ENCODE results near the gene LEFTY1.
"Not testable (repeated sequence)": the region's sequence is repeated elsewhere in the genome, so short reads cannot be mapped to it uniquely, and the experiment has no call there.

LEFTY1 gene

DNA sequence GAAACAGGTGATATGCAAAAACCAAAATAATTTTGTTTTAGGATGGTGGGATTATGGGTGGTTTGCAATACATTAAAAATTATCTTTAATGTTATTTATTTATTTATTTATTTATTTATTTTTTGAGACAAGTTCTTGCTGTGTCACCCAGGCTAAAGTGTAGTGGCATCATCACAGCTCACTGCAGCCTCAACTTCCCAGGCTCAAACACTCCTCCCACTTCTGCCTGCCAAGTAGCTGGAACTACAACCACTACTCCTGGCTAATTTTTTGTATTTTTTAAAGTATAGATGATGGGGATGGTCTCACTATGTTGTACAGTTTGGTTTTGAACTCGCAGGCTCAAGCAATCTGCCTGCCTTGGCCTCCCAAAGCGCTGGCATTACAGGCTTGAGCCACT, 41.6 kb upstream of the LEFTY1 start:
- Histone ChIP-seq H3K4me3 (ENCODE audit: low read length) (no peak overlapping the region), H3F3A (ENCODE audit: control insufficient read depth, insufficient read depth) (no peaks in the 10 kb centered on the region), H3K36me3 (ENCODE audit: control insufficient read depth, low read length) (no peaks in the 10 kb centered on the region), H3K4me1 (ENCODE audit: control insufficient read depth, low read length) (peaks cover 4% of the 10 kb centered on the region; the same call in 1 of the 2 replicates), H3K79me2 (ENCODE audit: control insufficient read depth, low read length) (no peaks in the 10 kb centered on the region), H4K20me1 (ENCODE audit: control insufficient read depth, insufficient read depth, low read depth, low read length) (no peaks in the 10 kb centered on the region), H3K4me2 (ENCODE audit: low read length) (no peak overlapping the region), H3K27ac (ENCODE audit: low read depth, low read length) (no peak overlapping the region), H3K27me3 (ENCODE audit: control insufficient read depth, low read length) (no peaks in the 10 kb centered on the region), H3K9me3 (ENCODE audit: control insufficient read depth, insufficient read depth, low read length) (no peaks in the 10 kb centered on the region), H3K9me2 (replicated peaks; ENCODE audit: control insufficient read depth, low read length) (no peaks in the 10 kb centered on the region)
- TF ChIP-seq CTCF (IDR thresholded peaks at IDR 0.05; ENCODE audit: low read depth, low read length, poor library complexity, severe bottlenecking) (no peak), EZH2phosphoT487 (IDR thresholded peaks at IDR 0.05; ENCODE audit: borderline replicate concordance, low read length) (no peak)

DNA sequence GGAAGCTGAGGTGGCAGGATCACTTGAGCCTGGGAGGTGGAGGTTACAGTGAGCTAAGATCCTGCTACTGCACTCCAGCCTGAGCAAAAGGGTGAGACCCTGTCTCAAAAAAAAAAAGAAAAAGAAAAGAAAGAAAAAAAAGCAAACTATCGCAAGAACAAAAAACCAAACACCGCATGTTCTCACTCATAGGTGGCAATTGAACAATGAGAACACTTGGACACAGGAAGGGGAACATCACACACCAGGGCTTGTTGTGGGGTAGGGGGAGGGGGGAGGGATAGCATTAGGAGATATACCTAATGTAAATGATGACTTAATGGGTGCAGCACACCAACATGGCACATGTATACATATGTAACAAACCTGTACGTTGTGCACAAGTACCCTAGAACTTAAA, 40.5 kb upstream of the LEFTY1 start:
- not testable (repeated sequence) for H3K9me3 ChIP-seq (ENCODE audit: control insufficient read depth, insufficient read depth, low read length); H3K9me2 ChIP-seq (replicated peaks; ENCODE audit: control insufficient read depth, low read length); H3K36me3 ChIP-seq (ENCODE audit: control insufficient read depth, low read length); H3K4me3 ChIP-seq (ENCODE audit: low read length); H3K79me2 ChIP-seq (ENCODE audit: control insufficient read depth, low read length); H3K27ac ChIP-seq (ENCODE audit: low read depth, low read length); H3K4me2 ChIP-seq (ENCODE audit: low read length); H3F3A ChIP-seq (ENCODE audit: control insufficient read depth, insufficient read depth); H3K27me3 ChIP-seq (ENCODE audit: control insufficient read depth, low read length); H4K20me1 ChIP-seq (ENCODE audit: control insufficient read depth, insufficient read depth, low read depth, low read length)
- H3K4me1 ChIP-seq (ENCODE audit: control insufficient read depth, low read length) = peaks cover 11% of the 10 kb centered on the region

DNA sequence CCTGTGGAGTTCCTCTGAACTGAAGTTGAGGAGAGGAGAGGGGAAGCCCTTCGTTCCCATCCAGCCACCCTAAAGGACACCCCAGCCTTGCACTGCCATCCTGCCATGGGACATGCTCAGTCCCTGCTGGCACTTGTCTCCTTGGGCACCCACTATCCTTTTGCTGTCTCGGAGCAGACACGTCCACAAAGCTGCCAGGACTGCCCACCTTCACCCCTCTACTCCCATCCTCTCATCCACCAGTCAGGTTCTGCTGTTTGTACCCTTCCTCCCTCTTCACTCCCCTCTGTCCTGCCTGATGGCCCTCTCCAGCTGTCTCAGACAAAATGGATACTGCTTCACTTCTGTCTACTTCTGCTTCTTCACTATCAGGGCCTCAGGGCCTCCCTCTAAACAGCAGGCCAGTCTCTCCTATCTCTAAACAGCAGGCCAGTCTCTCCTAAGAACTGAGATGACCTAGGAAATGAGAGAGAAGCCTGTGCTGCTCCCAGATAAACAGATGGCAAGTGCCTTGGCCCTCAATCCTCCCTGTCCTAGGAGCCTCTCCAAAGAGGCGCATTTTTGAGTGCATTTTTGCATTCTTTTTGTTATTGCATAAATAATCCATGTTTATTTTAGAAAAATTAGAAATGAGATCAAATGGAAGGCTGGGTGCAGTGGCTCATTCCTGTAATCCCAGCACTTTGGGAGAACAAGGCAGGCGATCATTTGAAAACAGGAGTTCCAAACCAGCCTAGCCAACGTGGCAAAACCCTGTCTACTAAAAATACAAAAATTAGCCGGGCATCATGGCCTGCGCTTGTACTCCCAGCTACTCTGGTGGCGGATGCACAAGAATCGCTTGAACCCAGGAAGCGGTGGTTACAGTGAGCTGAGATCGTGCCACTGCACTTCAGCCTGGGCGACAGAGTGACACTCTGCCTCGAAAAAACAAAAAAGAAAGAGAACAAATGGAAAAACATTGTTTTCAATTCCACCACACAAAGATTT, 39.5 kb upstream of the LEFTY1 start:
- Histone ChIP-seq H3F3A (ENCODE audit: control insufficient read depth, insufficient read depth) (no peaks in the 10 kb centered on the region), H3K4me3 (ENCODE audit: low read length) (no peak overlapping the region), H3K27me3 (ENCODE audit: control insufficient read depth, low read length) (no peaks in the 10 kb centered on the region), H3K4me2 (ENCODE audit: low read length) (no peak overlapping the region), H3K27ac (ENCODE audit: low read depth, low read length) (no peak overlapping the region), H4K20me1 (ENCODE audit: control insufficient read depth, insufficient read depth, low read depth, low read length) (no peaks in the 10 kb centered on the region), H3K9me3 (ENCODE audit: control insufficient read depth, insufficient read depth, low read length) (no peaks in the 10 kb centered on the region), H3K79me2 (ENCODE audit: control insufficient read depth, low read length) (peaks cover 8% of the 10 kb centered on the region), H3K9me2 (replicated peaks; ENCODE audit: control insufficient read depth, low read length) (no peaks in the 10 kb centered on the region), H3K36me3 (ENCODE audit: control insufficient read depth, low read length) (peaks cover 4% of the 10 kb centered on the region), H3K4me1 (ENCODE audit: control insufficient read depth, low read length) (peaks cover 11% of the 10 kb centered on the region)
- TF ChIP-seq EZH2phosphoT487 (IDR thresholded peaks at IDR 0.05; ENCODE audit: borderline replicate concordance, low read length) (no peak), CTCF (IDR thresholded peaks at IDR 0.05; ENCODE audit: low read depth, low read length, poor library complexity, severe bottlenecking) (no peak)

DNA sequence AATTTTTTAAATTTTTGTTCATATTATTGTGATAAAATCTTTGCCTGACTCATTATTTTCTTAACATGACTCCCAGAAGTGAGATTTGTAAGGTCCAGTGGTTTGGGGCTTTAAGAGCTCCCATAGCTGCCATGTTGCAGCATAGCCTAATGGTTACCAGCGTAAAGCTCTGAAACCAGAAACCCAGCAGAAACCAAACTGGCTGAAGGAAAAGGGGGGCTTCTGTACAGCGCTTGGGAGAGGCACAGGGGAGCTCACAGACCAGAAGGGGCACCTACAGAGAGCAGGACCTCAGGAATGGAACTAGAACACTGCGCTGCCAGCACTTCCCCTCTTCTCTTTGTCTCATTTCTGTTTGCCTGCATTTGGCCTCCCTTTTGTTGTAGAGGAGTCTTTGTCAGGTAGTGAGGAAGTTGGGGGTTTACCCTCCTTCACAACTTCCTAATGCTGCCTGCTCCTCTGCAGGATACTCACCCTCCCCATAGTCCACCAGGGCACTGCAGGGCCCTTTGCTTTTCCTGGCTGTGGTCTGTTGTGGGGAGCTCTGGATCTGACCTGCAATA, 37.7 kb upstream of the LEFTY1 start:
- Histone ChIP-seq H3K4me3 (ENCODE audit: low read length) (no peak overlapping the region), H3K9me3 (ENCODE audit: control insufficient read depth, insufficient read depth, low read length) (no peaks in the 10 kb centered on the region), H3K36me3 (ENCODE audit: control insufficient read depth, low read length) (peaks cover 20% of the 10 kb centered on the region), H3K27me3 (ENCODE audit: control insufficient read depth, low read length) (no peaks in the 10 kb centered on the region), H3K4me1 (ENCODE audit: control insufficient read depth, low read length) (peaks cover 22% of the 10 kb centered on the region), H3K27ac (ENCODE audit: low read depth, low read length) (no peak overlapping the region), H4K20me1 (ENCODE audit: control insufficient read depth, insufficient read depth, low read depth, low read length) (no peaks in the 10 kb centered on the region), H3K79me2 (ENCODE audit: control insufficient read depth, low read length) (peaks cover 26% of the 10 kb centered on the region), H3K4me2 (ENCODE audit: low read length) (no peak overlapping the region), H3F3A (ENCODE audit: control insufficient read depth, insufficient read depth) (no peaks in the 10 kb centered on the region), H3K9me2 (replicated peaks; ENCODE audit: control insufficient read depth, low read length) (no peaks in the 10 kb centered on the region)
- TF ChIP-seq EZH2phosphoT487 (IDR thresholded peaks at IDR 0.05; ENCODE audit: borderline replicate concordance, low read length) = no peak
- TF ChIP-seq CTCF (IDR thresholded peaks at IDR 0.05; ENCODE audit: low read depth, low read length, poor library complexity, severe bottlenecking) = no peak

Measured in DOHH2 (cell line).